OCI-LY1 (cell line): ENCODE data around the gene IRAG1.

Experiments
- H2AFZ ChIP-seq: fragments of 200-600 bp; sonication (generic), shearing (Covaris generic); 2 replicates; pipeline ENCODE4 v1.6.0; 2014; ENCODE audit warnings: antibody characterized with exemption, mild to moderate bottlenecking, low read length
- H3F3A ChIP-seq: fragments of 200-600 bp; sonication (generic), shearing (Covaris generic); 2 replicates; pipeline ENCODE4 v1.6.0; 2014; ENCODE audit warnings: mild to moderate bottlenecking, antibody characterized with exemption, low read length, moderate library complexity; ENCODE audit not compliant: insufficient read depth
- H3K27ac ChIP-seq: fragments of 200-600 bp; sonication (generic); 2 replicates; pipeline ENCODE4 v1.5.1; 2014; ENCODE audit warnings: low read length, mixed run types, mild to moderate bottlenecking, low read depth; ENCODE audit not compliant: poor library complexity, severe bottlenecking
- H3K27me3 ChIP-seq: fragments of 200-600 bp; sonication (generic); 2 replicates; pipeline ENCODE4 v1.6.0; 2014; ENCODE audit warnings: antibody characterized with exemption, mild to moderate bottlenecking, low read length, moderate library complexity; ENCODE audit not compliant: insufficient read depth
- H3K36me3 ChIP-seq: fragments of 200-600 bp; sonication (generic); 2 replicates; pipeline ENCODE4 v1.6.1; 2014; ENCODE audit warnings: mild to moderate bottlenecking, antibody characterized with exemption, low read length, moderate library complexity, mixed read lengths; ENCODE audit not compliant: insufficient read depth
- H3K4me1 ChIP-seq: fragments of 200-600 bp; sonication (generic); 2 replicates; pipeline ENCODE4 v1.5.1; 2014; ENCODE audit warnings: mild to moderate bottlenecking, low read length, moderate library complexity; ENCODE audit not compliant: insufficient read depth, severe bottlenecking
- H3K4me2 ChIP-seq: fragments of 200-600 bp; sonication (generic), shearing (Covaris generic); 2 replicates; pipeline ENCODE4 v1.6.1; 2014; ENCODE audit warnings: low read length
- H3K4me3 ChIP-seq: fragments of 200-600 bp; sonication (generic); 2 replicates; pipeline ENCODE4 v1.5.1; 2014; ENCODE audit warnings: low read length, low read depth, mild to moderate bottlenecking, mixed read lengths; ENCODE audit not compliant: poor library complexity, severe bottlenecking
- H3K79me2 ChIP-seq: fragments of 200-600 bp; shearing (Covaris generic); 2 replicates; pipeline ENCODE4 v1.6.1; 2016; ENCODE audit warnings: mixed run types, low read length, mixed read lengths; ENCODE audit not compliant: insufficient read depth
- H3K9ac ChIP-seq: fragments of 200-600 bp; sonication (generic), shearing (Covaris generic); 2 replicates; pipeline ENCODE4 v1.6.1; 2014; ENCODE audit warnings: mild to moderate bottlenecking, low read length, mixed read lengths
- H3K9me2 ChIP-seq: fragments of 200-600 bp; sonication (generic), shearing (Covaris generic); 2 replicates; pipeline ENCODE4 v1.6.1; 2014; ENCODE audit warnings: low read depth, mild to moderate bottlenecking, low read length, mixed read lengths
- H3K9me3 ChIP-seq: fragments of 200-600 bp; shearing (Covaris generic); 2 replicates; pipeline ENCODE4 v1.6.1; 2014; ENCODE audit warnings: low read length, mixed read lengths
- H4K20me1 ChIP-seq: fragments of 200-600 bp; sonication (generic), shearing (Covaris generic); 2 replicates; pipeline ENCODE4 v1.6.0; 2016; ENCODE audit warnings: mild to moderate bottlenecking, low read length; ENCODE audit not compliant: insufficient read depth
- CTCF ChIP-seq: fragments of 200-600 bp; sonication (generic), shearing (Covaris generic); IDR thresholded peaks from 2 replicates; pipeline ENCODE4 v1.5.1; 2017; ENCODE audit warnings: mild to moderate bottlenecking, antibody characterized with exemption, low read length, moderate library complexity, mixed read lengths
- EZH2 ChIP-seq: fragments of 200-600 bp; sonication (generic), shearing (Covaris generic); IDR thresholded peaks from 2 replicates; pipeline ENCODE4 v1.8.0; 2017; ENCODE audit warnings: borderline replicate concordance, mixed run types, mild to moderate bottlenecking, antibody characterized with exemption, low read length, moderate library complexity, mixed read lengths

The IRAG1 gene

GRCh38 chr11:10708131-10708530, 14.6 kb upstream of the IRAG1 start:
- Histone ChIP-seq H3K27me3 (no peaks in the 10 kb centered on the region), H3K9me2 (no peaks in the 10 kb centered on the region), H3K4me2 (no peak overlapping the region), H3K4me1 (no peaks in the 10 kb centered on the region), H3K9me3 (no peaks in the 10 kb centered on the region), H3K27ac (no peak overlapping the region), H3K4me3 (no peak overlapping the region), H4K20me1 (no peaks in the 10 kb centered on the region), H3K36me3 (no peaks in the 10 kb centered on the region), H2AFZ (no peak overlapping the region), H3F3A (no peaks in the 10 kb centered on the region), H3K79me2 (no peaks in the 10 kb centered on the region), H3K9ac (no peak overlapping the region)
- no peak for TF ChIP-seq CTCF
- TF ChIP-seq EZH2 = no peak

- H3K4me1 ChIP-seq = no peaks in the 10 kb centered on the region
- no peak overlapping the region for H3K4me2 ChIP-seq
- no peak overlapping the region for H2AFZ ChIP-seq
- no peaks in the 10 kb centered on the region for H3K27me3 ChIP-seq
- H3K79me2 ChIP-seq = no peaks in the 10 kb centered on the region
- no peaks in the 10 kb centered on the region for H4K20me1 ChIP-seq
- 0 out of 2 replicates have a peak, but pooled peaks cover 2% of the 10 kb centered on the region for H3K9me3 ChIP-seq
- no peaks in the 10 kb centered on the region for H3K36me3 ChIP-seq
- no peaks in the 10 kb centered on the region for H3K9me2 ChIP-seq
- no peak overlapping the region for H3K9ac ChIP-seq
- no peak overlapping the region for H3K27ac ChIP-seq
- TF ChIP-seq CTCF (no peak), EZH2 (no peak)
- no peak overlapping the region for H3K4me3 ChIP-seq
- no peaks in the 10 kb centered on the region for H3F3A ChIP-seq
Measured at GRCh38 chr11:10701982-10702381, 8.4 kb upstream of the IRAG1 start.

GRCh38 chr11:10699072-10699471, 5.5 kb upstream of the IRAG1 start:
- H3F3A ChIP-seq = no peaks in the 10 kb centered on the region
- no peak overlapping the region for H3K27ac ChIP-seq

More at GRCh38 chr11:10699072-10699471, 5.5 kb upstream of the IRAG1 start:
- Histone ChIP-seq H3K4me1 (no peaks in the 10 kb centered on the region), H3K79me2 (no peaks in the 10 kb centered on the region), H3K27me3 (no peaks in the 10 kb centered on the region), H4K20me1 (no peaks in the 10 kb centered on the region), H3K4me2 (no peak overlapping the region), H2AFZ (no peak overlapping the region), H3K4me3 (no peak overlapping the region), H3K9ac (no peak overlapping the region), H3K9me2 (no peaks in the 10 kb centered on the region), H3K9me3 (0 out of 2 replicates have a peak, but pooled peaks cover 2% of the 10 kb centered on the region), H3K36me3 (no peaks in the 10 kb centered on the region)
- TF ChIP-seq CTCF = no peak
- no peak for TF ChIP-seq EZH2
